H1 (cell line): ENCODE results near the gene CELF5. TPM values are rescaled to one million over a fixed set of nuclear protein-coding genes. Genes with fewer than 3 reads are reported as not detected.

Source experiments
- CBX8 ChIP-seq: fragments of 300-800, 300-1000 bp; sonication (generic); IDR thresholded peaks from 2 replicates; pipeline ENCODE4 v1.7.1; 2016; ENCODE audit warnings: low read depth, low read length, borderline replicate concordance
- CTBP2 ChIP-seq: IDR thresholded peaks from 2 replicates; pipeline ENCODE4 v1.7.0; 2011; ENCODE audit warnings: borderline replicate concordance, mild to moderate bottlenecking, moderate library complexity, mixed read lengths, low read length; ENCODE audit not compliant: insufficient read depth, insufficient read length
- EP300 ChIP-seq, 2 experiments: IDR thresholded peaks; 1 replicate in 1 of 2; 2 replicates in 1 of 2; pipeline ENCODE4 v1.6.1; 2011 to 2012; ENCODE audit warnings: low read depth in 2 of 2, low read length in 2 of 2, mild to moderate bottlenecking in 2 of 2, borderline replicate concordance in 1 of 2, inconsistent platforms in 1 of 2, moderate library complexity in 1 of 2
- JUN ChIP-seq: IDR thresholded peaks from 2 replicates; pipeline ENCODE4 v1.6.1; 2011; ENCODE audit warnings: low read depth, mild to moderate bottlenecking, improper control_type of control experiment, low read length
- NRF1 ChIP-seq: IDR thresholded peaks from 2 replicates; pipeline ENCODE4 v1.6.1; 2011; ENCODE audit warnings: mild to moderate bottlenecking, low read depth, low read length, improper control_type of control experiment
- POLR2A ChIP-seq, 2 experiments: IDR thresholded peaks; 1 replicate in 1 of 2; 2 replicates in 1 of 2; pipeline ENCODE4 v1.6.1; 2011; ENCODE audit warnings: low read depth in 2 of 2, low read length in 2 of 2, mild to moderate bottlenecking in 2 of 2; ENCODE audit errors: control extremely low read depth in 1 of 2
- POLR2AphosphoS5 ChIP-seq: IDR thresholded peaks from 2 replicates; pipeline ENCODE4 v1.6.1; 2011; ENCODE audit warnings: low read depth, low read length
- SRF ChIP-seq: IDR thresholded peaks from 2 replicates; pipeline ENCODE4 v1.6.1; 2011; ENCODE audit warnings: mild to moderate bottlenecking, low read depth, low read length, moderate library complexity
- polyA plus RNA-seq, 7 experiments: library from polyadenylated mRNA; depleted of rRNA in 3 of 7; stranded (reverse) in 5 of 7; unstranded in 2 of 7; fragments of >200 nt in 5 of 7; fragments of 200-250 nt in 2 of 7; gene quantifications; 1 replicate in 5 of 7; 2 replicates in 1 of 7; 4 replicates in 1 of 7; pipeline versions ENCODE4 v1.2.1 to v1.2.3, GENCODE V29; 2011 to 2013; ENCODE audit warnings: missing spikeins in 2 of 7, mixed read lengths in 2 of 7
- total RNA-seq: library from RNA; stranded (reverse); fragmentation: NEBNext Ultra II Directional; extraction: Animal tissue kit (Norgen Biotek cat#: 25700); gene quantifications from 2 replicates; pipeline ENCODE4 v1.2.1, GENCODE V29; 2021
- TF ChIP-seq, protein P1 (sequence below): fragments of 300-600 bp; sonication (generic); IDR thresholded peaks from 2 replicates; pipeline ENCODE4 v1.7.1; 2012; ENCODE audit warnings: low read length, moderate library complexity, mild to moderate bottlenecking, inconsistent platforms; ENCODE audit not compliant: insufficient replicate concordance
- TF ChIP-seq, protein P2 (sequence below): IDR thresholded peaks from 2 replicates; pipeline ENCODE4 v1.6.1; 2012; ENCODE audit warnings: inconsistent platforms

The CELF5 gene
- total and polyA plus RNA-seq, 2 of the 8 experiments (the other 6 are each of a cell fraction or from before 2014, with no cell fraction given), result 9.8 to 15.0 TPM

DNA sequence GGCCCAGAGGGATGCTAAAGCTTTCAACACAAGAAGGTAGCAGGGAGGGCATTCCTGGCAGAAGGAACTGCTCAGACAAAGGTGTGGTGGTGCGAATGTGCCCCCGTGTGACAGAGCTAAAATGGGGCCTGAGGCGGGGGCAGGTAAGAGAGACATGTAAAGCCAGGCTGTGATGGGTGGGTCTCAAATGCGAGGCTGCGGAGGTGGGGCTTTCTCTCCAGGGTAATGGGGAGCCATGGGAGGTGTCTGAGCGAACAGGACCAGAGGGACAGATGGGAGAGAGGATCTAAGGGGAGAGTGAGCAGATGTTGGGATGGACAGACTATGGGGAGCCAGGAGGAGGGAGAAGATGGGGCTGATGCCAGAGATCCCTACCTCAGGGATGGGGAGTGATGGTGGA is 97.2 kb downstream of the CELF5 start (continued):
- TF ChIP-seq, protein P1, sequence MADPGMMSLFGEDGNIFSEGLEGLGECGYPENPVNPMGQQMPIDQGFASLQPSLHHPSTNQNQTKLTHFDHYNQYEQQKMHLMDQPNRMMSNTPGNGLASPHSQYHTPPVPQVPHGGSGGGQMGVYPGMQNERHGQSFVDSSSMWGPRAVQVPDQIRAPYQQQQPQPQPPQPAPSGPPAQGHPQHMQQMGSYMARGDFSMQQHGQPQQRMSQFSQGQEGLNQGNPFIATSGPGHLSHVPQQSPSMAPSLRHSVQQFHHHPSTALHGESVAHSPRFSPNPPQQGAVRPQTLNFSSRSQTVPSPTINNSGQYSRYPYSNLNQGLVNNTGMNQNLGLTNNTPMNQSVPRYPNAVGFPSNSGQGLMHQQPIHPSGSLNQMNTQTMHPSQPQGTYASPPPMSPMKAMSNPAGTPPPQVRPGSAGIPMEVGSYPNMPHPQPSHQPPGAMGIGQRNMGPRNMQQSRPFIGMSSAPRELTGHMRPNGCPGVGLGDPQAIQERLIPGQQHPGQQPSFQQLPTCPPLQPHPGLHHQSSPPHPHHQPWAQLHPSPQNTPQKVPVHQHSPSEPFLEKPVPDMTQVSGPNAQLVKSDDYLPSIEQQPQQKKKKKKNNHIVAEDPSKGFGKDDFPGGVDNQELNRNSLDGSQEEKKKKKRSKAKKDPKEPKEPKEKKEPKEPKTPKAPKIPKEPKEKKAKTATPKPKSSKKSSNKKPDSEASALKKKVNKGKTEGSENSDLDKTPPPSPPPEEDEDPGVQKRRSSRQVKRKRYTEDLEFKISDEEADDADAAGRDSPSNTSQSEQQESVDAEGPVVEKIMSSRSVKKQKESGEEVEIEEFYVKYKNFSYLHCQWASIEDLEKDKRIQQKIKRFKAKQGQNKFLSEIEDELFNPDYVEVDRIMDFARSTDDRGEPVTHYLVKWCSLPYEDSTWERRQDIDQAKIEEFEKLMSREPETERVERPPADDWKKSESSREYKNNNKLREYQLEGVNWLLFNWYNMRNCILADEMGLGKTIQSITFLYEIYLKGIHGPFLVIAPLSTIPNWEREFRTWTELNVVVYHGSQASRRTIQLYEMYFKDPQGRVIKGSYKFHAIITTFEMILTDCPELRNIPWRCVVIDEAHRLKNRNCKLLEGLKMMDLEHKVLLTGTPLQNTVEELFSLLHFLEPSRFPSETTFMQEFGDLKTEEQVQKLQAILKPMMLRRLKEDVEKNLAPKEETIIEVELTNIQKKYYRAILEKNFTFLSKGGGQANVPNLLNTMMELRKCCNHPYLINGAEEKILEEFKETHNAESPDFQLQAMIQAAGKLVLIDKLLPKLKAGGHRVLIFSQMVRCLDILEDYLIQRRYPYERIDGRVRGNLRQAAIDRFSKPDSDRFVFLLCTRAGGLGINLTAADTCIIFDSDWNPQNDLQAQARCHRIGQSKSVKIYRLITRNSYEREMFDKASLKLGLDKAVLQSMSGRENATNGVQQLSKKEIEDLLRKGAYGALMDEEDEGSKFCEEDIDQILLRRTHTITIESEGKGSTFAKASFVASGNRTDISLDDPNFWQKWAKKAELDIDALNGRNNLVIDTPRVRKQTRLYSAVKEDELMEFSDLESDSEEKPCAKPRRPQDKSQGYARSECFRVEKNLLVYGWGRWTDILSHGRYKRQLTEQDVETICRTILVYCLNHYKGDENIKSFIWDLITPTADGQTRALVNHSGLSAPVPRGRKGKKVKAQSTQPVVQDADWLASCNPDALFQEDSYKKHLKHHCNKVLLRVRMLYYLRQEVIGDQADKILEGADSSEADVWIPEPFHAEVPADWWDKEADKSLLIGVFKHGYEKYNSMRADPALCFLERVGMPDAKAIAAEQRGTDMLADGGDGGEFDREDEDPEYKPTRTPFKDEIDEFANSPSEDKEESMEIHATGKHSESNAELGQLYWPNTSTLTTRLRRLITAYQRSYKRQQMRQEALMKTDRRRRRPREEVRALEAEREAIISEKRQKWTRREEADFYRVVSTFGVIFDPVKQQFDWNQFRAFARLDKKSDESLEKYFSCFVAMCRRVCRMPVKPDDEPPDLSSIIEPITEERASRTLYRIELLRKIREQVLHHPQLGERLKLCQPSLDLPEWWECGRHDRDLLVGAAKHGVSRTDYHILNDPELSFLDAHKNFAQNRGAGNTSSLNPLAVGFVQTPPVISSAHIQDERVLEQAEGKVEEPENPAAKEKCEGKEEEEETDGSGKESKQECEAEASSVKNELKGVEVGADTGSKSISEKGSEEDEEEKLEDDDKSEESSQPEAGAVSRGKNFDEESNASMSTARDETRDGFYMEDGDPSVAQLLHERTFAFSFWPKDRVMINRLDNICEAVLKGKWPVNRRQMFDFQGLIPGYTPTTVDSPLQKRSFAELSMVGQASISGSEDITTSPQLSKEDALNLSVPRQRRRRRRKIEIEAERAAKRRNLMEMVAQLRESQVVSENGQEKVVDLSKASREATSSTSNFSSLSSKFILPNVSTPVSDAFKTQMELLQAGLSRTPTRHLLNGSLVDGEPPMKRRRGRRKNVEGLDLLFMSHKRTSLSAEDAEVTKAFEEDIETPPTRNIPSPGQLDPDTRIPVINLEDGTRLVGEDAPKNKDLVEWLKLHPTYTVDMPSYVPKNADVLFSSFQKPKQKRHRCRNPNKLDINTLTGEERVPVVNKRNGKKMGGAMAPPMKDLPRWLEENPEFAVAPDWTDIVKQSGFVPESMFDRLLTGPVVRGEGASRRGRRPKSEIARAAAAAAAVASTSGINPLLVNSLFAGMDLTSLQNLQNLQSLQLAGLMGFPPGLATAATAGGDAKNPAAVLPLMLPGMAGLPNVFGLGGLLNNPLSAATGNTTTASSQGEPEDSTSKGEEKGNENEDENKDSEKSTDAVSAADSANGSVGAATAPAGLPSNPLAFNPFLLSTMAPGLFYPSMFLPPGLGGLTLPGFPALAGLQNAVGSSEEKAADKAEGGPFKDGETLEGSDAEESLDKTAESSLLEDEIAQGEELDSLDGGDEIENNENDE, result no peak
- TF ChIP-seq CTBP2 (no peak), JUN (no peak), SRF (no peak), EP300 (IDR thresholded peaks at IDR 0.05; ENCODE audit: borderline replicate concordance in 1 of 2, low read depth in 2 of 2, low read length in 2 of 2) (no peak), NRF1 (no peak), CBX8 (no peak), POLR2A (IDR thresholded peaks at IDR 0.05; ENCODE audit: control extremely low read depth in 1 of 2, low read depth in 2 of 2, low read length in 2 of 2) (no peak), POLR2AphosphoS5 (no peak)
- TF ChIP-seq, protein P2, sequence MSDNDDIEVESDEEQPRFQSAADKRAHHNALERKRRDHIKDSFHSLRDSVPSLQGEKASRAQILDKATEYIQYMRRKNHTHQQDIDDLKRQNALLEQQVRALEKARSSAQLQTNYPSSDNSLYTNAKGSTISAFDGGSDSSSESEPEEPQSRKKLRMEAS, result no peak
